ENCODE measurements around the gene PPT2. TPM values are rescaled to one million over a fixed set of nuclear protein-coding genes. Genes with fewer than 3 reads are reported as not detected.

Gene PPT2
- total RNA-seq, 1 experiment from 2014 or later = 30.0 TPM

DNA sequence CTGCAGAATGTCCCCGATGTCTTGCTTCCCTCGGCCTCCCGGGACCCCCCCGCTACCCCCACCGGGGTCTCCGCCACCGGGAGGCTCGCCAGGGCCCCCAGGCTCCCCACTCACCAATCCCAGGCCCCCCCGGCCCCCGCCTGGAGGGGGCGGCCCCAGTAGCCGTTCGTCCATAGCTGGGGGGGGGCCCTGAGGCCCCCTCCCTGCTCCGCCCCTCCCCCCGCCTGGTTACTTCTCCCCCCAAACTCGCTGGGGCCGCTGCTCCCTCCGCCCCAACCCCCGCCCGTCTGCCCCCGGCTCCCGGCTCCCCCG lies 35.8 kb downstream of the PPT2 start (continued):
- TF ChIP-seq ZNF396 (CRISPR knock-in tag; IDR thresholded peaks at IDR 0.05; ENCODE audit: borderline replicate concordance) (no peak), ATF6 (CRISPR knock-in tag; IDR thresholded peaks at IDR 0.05) (no peak)

- no peaks in the 10 kb centered on the region for H3K27me3 Mint-ChIP-seq (ENCODE audit: low read depth)
- POLR2A ChIA-PET = interaction anchor here (0.5 to 1.2 kb wide), 3 partner anchors 13 to 567 kb away, joined by 3 read pairs; partner anchors contain the start of gene ATF6B
- no peak for TF ChIP-seq ETV6 (CRISPR knock-in tag; IDR thresholded peaks at IDR 0.05)
- no peak for TF ChIP-seq NR2C2 (CRISPR knock-in tag; IDR thresholded peaks at IDR 0.05)
- TF ChIP-seq, protein P1, sequence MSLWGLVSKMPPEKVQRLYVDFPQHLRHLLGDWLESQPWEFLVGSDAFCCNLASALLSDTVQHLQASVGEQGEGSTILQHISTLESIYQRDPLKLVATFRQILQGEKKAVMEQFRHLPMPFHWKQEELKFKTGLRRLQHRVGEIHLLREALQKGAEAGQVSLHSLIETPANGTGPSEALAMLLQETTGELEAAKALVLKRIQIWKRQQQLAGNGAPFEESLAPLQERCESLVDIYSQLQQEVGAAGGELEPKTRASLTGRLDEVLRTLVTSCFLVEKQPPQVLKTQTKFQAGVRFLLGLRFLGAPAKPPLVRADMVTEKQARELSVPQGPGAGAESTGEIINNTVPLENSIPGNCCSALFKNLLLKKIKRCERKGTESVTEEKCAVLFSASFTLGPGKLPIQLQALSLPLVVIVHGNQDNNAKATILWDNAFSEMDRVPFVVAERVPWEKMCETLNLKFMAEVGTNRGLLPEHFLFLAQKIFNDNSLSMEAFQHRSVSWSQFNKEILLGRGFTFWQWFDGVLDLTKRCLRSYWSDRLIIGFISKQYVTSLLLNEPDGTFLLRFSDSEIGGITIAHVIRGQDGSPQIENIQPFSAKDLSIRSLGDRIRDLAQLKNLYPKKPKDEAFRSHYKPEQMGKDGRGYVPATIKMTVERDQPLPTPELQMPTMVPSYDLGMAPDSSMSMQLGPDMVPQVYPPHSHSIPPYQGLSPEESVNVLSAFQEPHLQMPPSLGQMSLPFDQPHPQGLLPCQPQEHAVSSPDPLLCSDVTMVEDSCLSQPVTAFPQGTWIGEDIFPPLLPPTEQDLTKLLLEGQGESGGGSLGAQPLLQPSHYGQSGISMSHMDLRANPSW (CRISPR knock-in tag; conservative IDR thresholded peaks at IDR 0.05; ENCODE audit: low read depth) = no peak
- no peak for TF ChIP-seq NFYB (CRISPR knock-in tag; conservative IDR thresholded peaks at IDR 0.05; ENCODE audit: low read depth)
- no peak for TF ChIP-seq ZSCAN18 (CRISPR knock-in tag; IDR thresholded peaks at IDR 0.05)
- no peak for TF ChIP-seq SMAD4 (CRISPR knock-in tag; IDR thresholded peaks at IDR 0.05)
- no peak for TF ChIP-seq ZNF219 (CRISPR knock-in tag; IDR thresholded peaks at IDR 0.05; ENCODE audit: borderline replicate concordance)
- TF ChIP-seq NR3C1 (CRISPR knock-in tag; conservative IDR thresholded peaks at IDR 0.05; ENCODE audit: low read depth) = no peak
- TF ChIP-seq ZBTB43 (CRISPR knock-in tag; IDR thresholded peaks at IDR 0.05) = no peak
- no peak for TF ChIP-seq ZNF416 (CRISPR knock-in tag; IDR thresholded peaks at IDR 0.05)
- peak; percentile 57 for TF ChIP-seq SP1 (CRISPR knock-in tag; conservative IDR thresholded peaks at IDR 0.05)
- no peak for TF ChIP-seq CREB1 (CRISPR knock-in tag; IDR thresholded peaks at IDR 0.05)
- TF ChIP-seq SMAD3 (CRISPR knock-in tag; IDR thresholded peaks at IDR 0.05; ENCODE audit: borderline replicate concordance) = no peak
- no peak for TF ChIP-seq E2F1 (CRISPR knock-in tag; IDR thresholded peaks at IDR 0.05)
- TF ChIP-seq PREB (CRISPR knock-in tag; IDR thresholded peaks at IDR 0.05; ENCODE audit: borderline replicate concordance) = no peak
- no peak for TF ChIP-seq OVOL2 (CRISPR knock-in tag; IDR thresholded peaks at IDR 0.05; ENCODE audit: borderline replicate concordance)
- no peak for TF ChIP-seq ERG (CRISPR knock-in tag; IDR thresholded peaks at IDR 0.05)
- TF ChIP-seq, protein P2, sequence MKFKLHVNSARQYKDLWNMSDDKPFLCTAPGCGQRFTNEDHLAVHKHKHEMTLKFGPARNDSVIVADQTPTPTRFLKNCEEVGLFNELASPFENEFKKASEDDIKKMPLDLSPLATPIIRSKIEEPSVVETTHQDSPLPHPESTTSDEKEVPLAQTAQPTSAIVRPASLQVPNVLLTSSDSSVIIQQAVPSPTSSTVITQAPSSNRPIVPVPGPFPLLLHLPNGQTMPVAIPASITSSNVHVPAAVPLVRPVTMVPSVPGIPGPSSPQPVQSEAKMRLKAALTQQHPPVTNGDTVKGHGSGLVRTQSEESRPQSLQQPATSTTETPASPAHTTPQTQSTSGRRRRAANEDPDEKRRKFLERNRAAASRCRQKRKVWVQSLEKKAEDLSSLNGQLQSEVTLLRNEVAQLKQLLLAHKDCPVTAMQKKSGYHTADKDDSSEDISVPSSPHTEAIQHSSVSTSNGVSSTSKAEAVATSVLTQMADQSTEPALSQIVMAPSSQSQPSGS (CRISPR knock-in tag; IDR thresholded peaks at IDR 0.05; ENCODE audit: borderline replicate concordance, low read depth) = no peak
- TF ChIP-seq ESRRA (CRISPR knock-in tag; IDR thresholded peaks at IDR 0.05; ENCODE audit: borderline replicate concordance) = no peak
- 0 out of 2 replicates have a peak, but pooled peaks have one; percentile 31 for TF ChIP-seq NFE2L1 (CRISPR knock-in tag; IDR thresholded peaks at IDR 0.05)
- TF ChIP-seq ZNF263 (CRISPR knock-in tag; IDR thresholded peaks at IDR 0.05; ENCODE audit: low read depth) = peak; percentile 96
These were observed 36.3 kb downstream of the PPT2 start, which contains the start of gene PBX2 for GRCh38 chr6:32190054-32190851. PBX2 (minus strand) TSS chr6:32190202; CDS start chr6:32189915, 287 bp downstream.

More at GRCh38 chr6:32190054-32190851, 36.3 kb downstream of the PPT2 start, which contains the start of gene PBX2:
- ATAC-seq (peak; percentile 64), DNase-seq (ENCODE audit: low spot score) (peak; percentile 68)
- CTCF ChIA-PET = interaction anchor here (0.6 to 1.9 kb wide), 6 partner anchors 8 to 764 kb away, joined by 3 to 11 read pairs (median 4); partner anchors contain the start of gene PRRT1
- peaks cover 22% of the 10 kb centered on the region for H3K36me3 Mint-ChIP-seq
- peak within 1 kb of the TSS; percentile 88 for H3K27ac Mint-ChIP-seq
- peak within 1 kb of the TSS; percentile 85 for H3K4me3 Mint-ChIP-seq
- peaks cover 64% of the 10 kb centered on the region for H3K4me1 Mint-ChIP-seq
- no peaks in the 10 kb centered on the region for H3K9me3 Mint-ChIP-seq

Measured in WTC11 (cell line).